Hepatocyte (in vitro differentiated cells): ENCODE data around the gene KCND3. TPM values are rescaled to one million over a fixed set of nuclear protein-coding genes. Genes with fewer than 3 reads are reported as not detected.

ENCODE experiments used
- DNase-seq: peaks from one replicate; pipeline ENCODE4 v3.0.0-alpha.2; 2016; ENCODE audit warnings: low spot score
- H2AFZ ChIP-seq: fragments of 200-600 bp; sonication (generic); 2 replicates; pipeline ENCODE4 v1.6.0; 2016; ENCODE audit warnings: antibody characterized with exemption, mild to moderate bottlenecking
- H3K27ac ChIP-seq: fragments of 200-600 bp; sonication (generic); 2 replicates; pipeline ENCODE4 v1.5.1; 2016; ENCODE audit warnings: mild to moderate bottlenecking
- H3K27me3 ChIP-seq: fragments of 200-600 bp; sonication (generic); 2 replicates; pipeline ENCODE4 v1.6.1; 2016
- H3K36me3 ChIP-seq: fragments of 200-600 bp; sonication (generic); replicated peaks from 2 replicates; pipeline ENCODE4 v1.5.1; 2016; ENCODE audit warnings: low read depth; ENCODE audit not compliant: insufficient read depth
- H3K4me1 ChIP-seq: fragments of 200-600 bp; sonication (generic); 2 replicates; pipeline ENCODE4 v1.5.1; 2016; ENCODE audit warnings: mild to moderate bottlenecking, moderate library complexity; ENCODE audit not compliant: insufficient read depth
- H3K4me2 ChIP-seq: fragments of 200-600 bp; sonication (generic); 2 replicates; pipeline ENCODE4 v1.6.0; 2016
- H3K4me3 ChIP-seq: fragments of 200-600 bp; sonication (generic); 2 replicates; pipeline ENCODE4 v1.5.1; 2016; ENCODE audit warnings: mild to moderate bottlenecking
- H3K79me2 ChIP-seq: fragments of 200-600 bp; sonication (generic); 2 replicates; pipeline ENCODE4 v1.6.0; 2017; ENCODE audit warnings: mild to moderate bottlenecking
- H3K9me2 ChIP-seq: fragments of 200-600 bp; sonication (generic); replicated peaks from 2 replicates; pipeline ENCODE4 v1.6.0; 2017; ENCODE audit warnings: mild to moderate bottlenecking; ENCODE audit not compliant: insufficient read depth
- H3K9me3 ChIP-seq: fragments of 200-600 bp; sonication (generic); 2 replicates; pipeline ENCODE4 v1.5.1; 2016; ENCODE audit warnings: low read depth, mild to moderate bottlenecking
- H4K20me1 ChIP-seq: fragments of 200-600 bp; sonication (generic); 2 replicates; pipeline ENCODE4 v1.6.0; 2016; ENCODE audit warnings: mild to moderate bottlenecking; ENCODE audit not compliant: insufficient read depth, poor library complexity, severe bottlenecking
- CTCF ChIP-seq: fragments of 200-600 bp; sonication (generic); IDR thresholded peaks from 2 replicates; pipeline ENCODE4 v1.5.1; 2016; ENCODE audit warnings: antibody characterized with exemption, mild to moderate bottlenecking; ENCODE audit not compliant: poor library complexity
- EZH2 ChIP-seq: fragments of 200-600 bp; sonication (generic); IDR thresholded peaks from 2 replicates; pipeline ENCODE4 v1.6.1; 2016; ENCODE audit warnings: antibody characterized with exemption, mild to moderate bottlenecking, borderline replicate concordance
- EZH2phosphoT487 ChIP-seq: fragments of 200-600 bp; sonication (generic); IDR thresholded peaks from one replicate; pipeline ENCODE4 v1.6.1; 2018; ENCODE audit warnings: antibody characterized with exemption, mild to moderate bottlenecking, low read depth, moderate library complexity; ENCODE audit not compliant: unreplicated experiment, severe bottlenecking
- WGBS: methylation state at CpG from one replicate; pipeline ENCODE4 v1.1.6; 2016; ENCODE audit warnings: low lambda C conversion rate; ENCODE audit errors: missing lambda C conversion rate; 5-methylcytosine and 5-hydroxymethylcytosine counted together
- polyA plus RNA-seq: library from polyadenylated mRNA; unstranded; fragments of >200 nt; fragmentation: Nextera tagmentation; extraction: Ambion mirVana; gene quantifications from 2 replicates; pipeline ENCODE4 v1.2.1, GENCODE V29; 2016
- total RNA-seq: library from RNA; depleted of rRNA; stranded (reverse); fragments of >200 nt; gene quantifications from 2 replicates; pipeline ENCODE4 v1.2.3, GENCODE V29; 2014

Gene KCND3
- total and polyA plus RNA-seq, 2 experiments from 2014 or later: 1.4 to 2.7 TPM

- Histone ChIP-seq H3K36me3 (no peaks in the 10 kb centered on the region), H3K27ac (no peak overlapping the region), H3K4me3 (no peak overlapping the region), H3K4me1 (no peaks in the 10 kb centered on the region), H3K27me3 (peaks cover 3% of the 10 kb centered on the region), H2AFZ (no peak overlapping the region), H3K79me2 (no peaks in the 10 kb centered on the region), H3K4me2 (no peak overlapping the region), H4K20me1 (no peaks in the 10 kb centered on the region), H3K9me3 (no peaks in the 10 kb centered on the region), H3K9me2 (no peaks in the 10 kb centered on the region)
- DNase-seq: no peak
- TF ChIP-seq CTCF (no peak), EZH2phosphoT487 (no peak), EZH2 (no peak)
- WGBS: 78% methylated on average over 7 of the region's 7 CpGs
These were observed 137.2 kb downstream of the KCND3 start for GRCh38 chr1:111852261-111852721.

- DNase-seq: no peak
- Histone ChIP-seq H3K4me2 (no peak overlapping the region), H3K9me3 (no peaks in the 10 kb centered on the region), H3K4me3 (no peak overlapping the region), H3K36me3 (no peaks in the 10 kb centered on the region), H3K27me3 (peaks cover 3% of the 10 kb centered on the region), H2AFZ (no peak overlapping the region), H3K79me2 (no peaks in the 10 kb centered on the region), H3K27ac (no peak overlapping the region), H3K4me1 (no peaks in the 10 kb centered on the region), H3K9me2 (no peaks in the 10 kb centered on the region), H4K20me1 (no peaks in the 10 kb centered on the region)
- WGBS: 44% methylated on average over 6 of the region's 6 CpGs
- TF ChIP-seq EZH2phosphoT487 (no peak), EZH2 (no peak), CTCF (no peak)
These were observed 137.9 kb downstream of the KCND3 start for GRCh38 chr1:111851552-111851951.

- Histone ChIP-seq H4K20me1 (no peaks in the 10 kb centered on the region), H3K79me2 (no peaks in the 10 kb centered on the region), H3K27ac (no peak overlapping the region), H3K4me3 (no peak overlapping the region), H3K9me2 (no peaks in the 10 kb centered on the region), H2AFZ (no peak overlapping the region), H3K27me3 (peaks cover 3% of the 10 kb centered on the region), H3K4me2 (no peak overlapping the region), H3K9me3 (no peaks in the 10 kb centered on the region), H3K4me1 (no peaks in the 10 kb centered on the region), H3K36me3 (no peaks in the 10 kb centered on the region)
- TF ChIP-seq EZH2phosphoT487 (no peak), EZH2 (no peak), CTCF (no peak)
- DNase-seq: no peak
- 79% methylated on average over 2 of the region's 2 CpGs for WGBS
These were observed 139.4 kb downstream of the KCND3 start for GRCh38 chr1:111850109-111850508.
